22Rv1 (cell line): Measurements from ENCODE around the gene TMTC4.

Experiments used
- CTCF ChIP-seq: fragments of 450-650 bp; IDR thresholded peaks from 2 replicates; pipeline ENCODE4 v1.5.1; 2017; ENCODE audit warnings: mild to moderate bottlenecking
- ZFX ChIP-seq: fragments of 450-650 bp; IDR thresholded peaks from 2 replicates; pipeline ENCODE4 v1.6.1; 2017; ENCODE audit warnings: antibody characterized with exemption, borderline replicate concordance

- no peak for TF ChIP-seq CTCF
- no peak for TF ChIP-seq ZFX
These were observed 114.0 kb downstream of the TMTC4 start for GRCh38 chr13:100560498-100561157.
